Stimulated activated naive CD8-positive, alpha-beta T cell treated with anti-CD3 and anti-CD28 coated beads, Interleukin-15, Interleukin-2, amounts not matched to agents 100 ng/mL and 50 ng/mL, for 24 hours (primary cell): ENCODE data around the gene IL1RAPL1.
"Not testable (repeated sequence)": the region's sequence is repeated elsewhere in the genome, so short reads cannot be mapped to it uniquely, and the experiment has no call there.

Experiments
- H3K27ac Mint-ChIP-seq: one replicate; pipeline ENCODE4 v1.8.0; 2021; ENCODE audit warnings: mild to moderate bottlenecking, mixed read lengths
- H3K27me3 Mint-ChIP-seq: one replicate; pipeline ENCODE4 v1.8.0; 2021; ENCODE audit warnings: mixed read lengths
- H3K36me3 Mint-ChIP-seq: one replicate; pipeline ENCODE4 v1.8.0; 2021; ENCODE audit warnings: low read depth, mixed read lengths
- H3K4me1 Mint-ChIP-seq: one replicate; pipeline ENCODE4 v1.8.0; 2021; ENCODE audit warnings: low read depth, mixed read lengths
- H3K4me3 Mint-ChIP-seq: one replicate; pipeline ENCODE4 v1.8.0; 2021; ENCODE audit warnings: mild to moderate bottlenecking, mixed read lengths
- H3K9me3 Mint-ChIP-seq: one replicate; pipeline ENCODE4 v1.8.0; 2021; ENCODE audit warnings: mixed read lengths

The IL1RAPL1 gene

GRCh38 chrX:28787206-28787605 lies 200.0 kb downstream of the IL1RAPL1 start:
- Mint-ChIP-seq H3K36me3 (no peaks in the 10 kb centered on the region), H3K27ac (no peak overlapping the region), H3K4me1 (no peaks in the 10 kb centered on the region), H3K27me3 (no peaks in the 10 kb centered on the region), H3K4me3 (no peak overlapping the region), H3K9me3 (peaks cover 7% of the 10 kb centered on the region)

GRCh38 chrX:28800671-28801070 lies 213.4 kb downstream of the IL1RAPL1 start:
- H3K4me1 Mint-ChIP-seq, H3K27me3 Mint-ChIP-seq, H3K4me3 Mint-ChIP-seq, H3K27ac Mint-ChIP-seq, H3K36me3 Mint-ChIP-seq, H3K9me3 Mint-ChIP-seq: not testable (repeated sequence)

- no peaks in the 10 kb centered on the region for H3K27me3 Mint-ChIP-seq
- H3K36me3 Mint-ChIP-seq: no peaks in the 10 kb centered on the region
- no peaks in the 10 kb centered on the region for H3K9me3 Mint-ChIP-seq
- no peaks in the 10 kb centered on the region for H3K4me1 Mint-ChIP-seq
- no peak overlapping the region for H3K4me3 Mint-ChIP-seq
- no peak overlapping the region for H3K27ac Mint-ChIP-seq
These were observed 215.4 kb downstream of the IL1RAPL1 start for GRCh38 chrX:28802625-28803024.

- Mint-ChIP-seq H3K27ac (no peak overlapping the region), H3K9me3 (no peaks in the 10 kb centered on the region), H3K4me1 (no peaks in the 10 kb centered on the region), H3K27me3 (no peaks in the 10 kb centered on the region), H3K4me3 (no peak overlapping the region), H3K36me3 (no peaks in the 10 kb centered on the region)
These were observed 248.7 kb downstream of the IL1RAPL1 start for GRCh38 chrX:28835991-28836390.

GRCh38 chrX:28843817-28844216 lies 256.6 kb downstream of the IL1RAPL1 start:
- Mint-ChIP-seq H3K27me3 (no peaks in the 10 kb centered on the region), H3K4me1 (no peaks in the 10 kb centered on the region), H3K27ac (no peak overlapping the region), H3K9me3 (no peaks in the 10 kb centered on the region), H3K4me3 (no peak overlapping the region), H3K36me3 (no peaks in the 10 kb centered on the region)

- Mint-ChIP-seq H3K27ac (no peak overlapping the region), H3K27me3 (no peaks in the 10 kb centered on the region), H3K36me3 (no peaks in the 10 kb centered on the region), H3K4me1 (no peaks in the 10 kb centered on the region), H3K9me3 (no peaks in the 10 kb centered on the region), H3K4me3 (no peak overlapping the region)
These were observed 260.2 kb downstream of the IL1RAPL1 start for GRCh38 chrX:28847423-28847822.

- no peaks in the 10 kb centered on the region for H3K36me3 Mint-ChIP-seq
- no peaks in the 10 kb centered on the region for H3K4me1 Mint-ChIP-seq
- H3K4me3 Mint-ChIP-seq: no peak overlapping the region
- peaks cover under 1% of the 10 kb centered on the region for H3K9me3 Mint-ChIP-seq
- H3K27ac Mint-ChIP-seq: no peak overlapping the region
- no peaks in the 10 kb centered on the region for H3K27me3 Mint-ChIP-seq
These were observed 261.5 kb downstream of the IL1RAPL1 start for GRCh38 chrX:28848707-28849106.

DNA sequence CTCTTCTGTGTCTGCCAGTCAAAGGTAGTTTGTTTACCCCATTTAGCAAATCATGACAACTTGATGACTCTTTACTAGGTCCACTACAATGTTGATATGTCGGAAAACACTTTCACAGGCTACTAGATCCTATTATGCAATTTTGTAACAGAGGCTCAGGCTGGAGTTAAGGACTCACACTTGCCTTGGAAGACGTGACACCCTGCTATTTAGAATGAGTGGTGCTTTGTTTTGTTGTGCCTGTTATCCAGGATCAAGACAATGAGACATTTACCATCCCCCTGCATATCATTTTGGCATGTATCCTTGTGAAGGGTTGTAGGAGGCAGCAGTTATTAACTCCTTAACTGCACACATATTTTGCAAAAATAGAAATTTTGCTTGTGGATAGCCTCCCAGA lies 263.7 kb downstream of the IL1RAPL1 start:
- Mint-ChIP-seq H3K27ac (no peak overlapping the region), H3K27me3 (no peaks in the 10 kb centered on the region), H3K9me3 (peaks cover 10% of the 10 kb centered on the region), H3K4me1 (no peaks in the 10 kb centered on the region), H3K4me3 (no peak overlapping the region), H3K36me3 (no peaks in the 10 kb centered on the region)

DNA sequence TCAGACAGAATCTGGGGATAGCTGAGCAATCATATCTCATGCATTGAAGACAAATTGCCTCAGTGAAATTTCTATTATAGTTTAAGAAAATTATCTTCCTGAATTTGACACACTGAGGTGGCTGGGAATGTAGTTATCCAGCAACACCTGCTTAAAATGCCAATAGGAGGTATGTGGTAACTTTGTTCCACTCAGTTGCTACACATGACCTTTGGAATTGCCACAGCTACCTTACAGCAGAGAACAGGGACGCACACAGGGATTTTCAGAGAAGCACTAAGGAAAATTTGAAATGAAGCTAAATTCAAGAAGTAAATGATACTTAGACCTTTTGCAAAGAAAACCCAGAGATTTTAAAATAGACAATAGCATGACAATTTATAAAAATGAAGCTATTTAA lies 264.6 kb downstream of the IL1RAPL1 start:
- Mint-ChIP-seq H3K27me3 (no peaks in the 10 kb centered on the region), H3K27ac (no peak overlapping the region), H3K4me3 (no peak overlapping the region), H3K36me3 (no peaks in the 10 kb centered on the region), H3K9me3 (peaks cover 10% of the 10 kb centered on the region), H3K4me1 (no peaks in the 10 kb centered on the region)

DNA sequence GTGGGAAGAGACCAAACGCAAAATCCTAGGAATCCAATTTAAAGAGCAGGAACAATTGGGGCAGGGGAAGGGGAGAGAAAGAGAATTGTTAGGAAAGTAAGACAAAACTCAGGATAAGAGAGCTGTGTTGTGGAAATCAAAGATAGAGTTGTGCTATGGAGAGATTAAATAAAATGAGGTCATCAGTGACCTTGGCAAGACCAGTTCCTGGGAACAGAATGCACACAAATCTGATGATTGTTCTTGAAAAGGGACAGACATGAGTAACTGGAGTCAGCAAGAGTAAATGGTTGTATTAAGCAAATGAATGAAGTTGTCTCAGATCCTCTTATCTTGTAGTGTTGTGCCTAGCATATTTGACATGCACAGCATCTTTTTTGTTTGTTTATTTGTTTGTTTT lies 267.4 kb downstream of the IL1RAPL1 start:
- H3K9me3 Mint-ChIP-seq: peaks cover 10% of the 10 kb centered on the region
- H3K4me1 Mint-ChIP-seq: no peaks in the 10 kb centered on the region
- H3K36me3 Mint-ChIP-seq: no peaks in the 10 kb centered on the region
- H3K27ac Mint-ChIP-seq: no peak overlapping the region
- no peak overlapping the region for H3K4me3 Mint-ChIP-seq
- H3K27me3 Mint-ChIP-seq: no peaks in the 10 kb centered on the region

GRCh38 chrX:28876408-28876807 lies 289.2 kb downstream of the IL1RAPL1 start:
- H3K27ac Mint-ChIP-seq: no peak overlapping the region
- H3K4me1 Mint-ChIP-seq: no peaks in the 10 kb centered on the region
- H3K4me3 Mint-ChIP-seq: no peak overlapping the region
- no peaks in the 10 kb centered on the region for H3K9me3 Mint-ChIP-seq
- no peaks in the 10 kb centered on the region for H3K36me3 Mint-ChIP-seq
- no peaks in the 10 kb centered on the region for H3K27me3 Mint-ChIP-seq

- H3K36me3 Mint-ChIP-seq: no peaks in the 10 kb centered on the region
- H3K27ac Mint-ChIP-seq: no peak overlapping the region
- no peaks in the 10 kb centered on the region for H3K9me3 Mint-ChIP-seq
- H3K4me1 Mint-ChIP-seq: no peaks in the 10 kb centered on the region
- H3K27me3 Mint-ChIP-seq: no peaks in the 10 kb centered on the region
- H3K4me3 Mint-ChIP-seq: no peak overlapping the region
These were observed 289.7 kb downstream of the IL1RAPL1 start for GRCh38 chrX:28876901-28877300.

- H3K27ac Mint-ChIP-seq: no peak overlapping the region
- H3K9me3 Mint-ChIP-seq: no peaks in the 10 kb centered on the region
- H3K27me3 Mint-ChIP-seq: no peaks in the 10 kb centered on the region
- no peaks in the 10 kb centered on the region for H3K36me3 Mint-ChIP-seq
- H3K4me3 Mint-ChIP-seq: no peak overlapping the region
- no peaks in the 10 kb centered on the region for H3K4me1 Mint-ChIP-seq
These were observed 292.9 kb downstream of the IL1RAPL1 start for GRCh38 chrX:28880136-28880535.

- H3K9me3 Mint-ChIP-seq: no peaks in the 10 kb centered on the region
- no peaks in the 10 kb centered on the region for H3K27me3 Mint-ChIP-seq
- H3K27ac Mint-ChIP-seq: no peak overlapping the region
- no peaks in the 10 kb centered on the region for H3K4me1 Mint-ChIP-seq
- no peak overlapping the region for H3K4me3 Mint-ChIP-seq
- H3K36me3 Mint-ChIP-seq: no peaks in the 10 kb centered on the region
These were observed 297.6 kb downstream of the IL1RAPL1 start for GRCh38 chrX:28884823-28885222.

DNA sequence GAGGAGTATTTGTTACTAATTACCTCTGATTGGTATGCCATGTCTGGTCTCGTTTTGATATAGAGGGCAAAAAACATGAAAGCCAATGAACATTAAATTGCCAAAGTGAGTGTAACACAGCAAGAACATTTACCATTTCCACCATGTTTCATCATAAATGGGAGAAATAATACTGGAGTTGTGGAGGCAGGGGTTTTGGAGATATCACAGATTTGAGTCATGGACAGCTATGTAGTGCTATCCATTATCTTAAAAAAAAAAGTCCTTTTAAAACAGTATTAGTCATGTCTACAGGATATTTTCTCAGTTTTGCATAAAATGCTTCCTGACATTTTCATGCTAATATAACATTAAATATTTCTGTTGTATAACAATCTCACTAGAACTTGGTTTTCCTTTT lies 301.2 kb downstream of the IL1RAPL1 start:
- Mint-ChIP-seq H3K9me3 (no peaks in the 10 kb centered on the region), H3K4me3 (no peak overlapping the region)

DNA sequence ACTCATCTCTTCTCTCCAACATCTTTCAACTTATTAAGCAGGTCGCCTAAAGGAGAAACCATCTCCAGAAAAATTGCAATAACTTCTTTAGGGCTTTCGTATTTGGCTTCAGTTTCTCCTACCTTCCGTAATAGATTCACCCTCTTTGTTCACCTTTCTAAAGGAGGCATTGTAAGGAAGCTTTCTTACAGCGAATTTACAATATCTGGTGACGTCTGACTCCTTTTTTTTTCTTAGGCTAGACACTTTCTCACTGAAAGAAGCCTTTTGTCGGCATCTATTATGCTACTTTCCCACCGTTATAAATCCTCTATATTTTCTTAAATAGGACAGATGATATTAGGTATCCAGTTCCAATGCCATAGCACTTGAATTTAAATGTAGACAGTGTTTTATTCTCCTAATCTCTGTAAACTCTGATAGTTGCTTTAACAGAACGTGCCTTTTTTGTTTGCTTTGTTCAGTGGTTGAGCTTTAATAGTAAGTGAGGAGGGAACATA lies 302.4 kb downstream of the IL1RAPL1 start:
- Mint-ChIP-seq H3K9me3 (no peaks in the 10 kb centered on the region), H3K36me3 (no peaks in the 10 kb centered on the region), H3K27me3 (no peaks in the 10 kb centered on the region), H3K4me1 (no peaks in the 10 kb centered on the region), H3K4me3 (no peak overlapping the region), H3K27ac (no peak overlapping the region)

More for the DNA sequence above, 301.2 kb downstream of the IL1RAPL1 start:
- no peaks in the 10 kb centered on the region for H3K4me1 Mint-ChIP-seq
- H3K36me3 Mint-ChIP-seq: no peaks in the 10 kb centered on the region
- H3K27ac Mint-ChIP-seq: no peak overlapping the region
- H3K27me3 Mint-ChIP-seq: no peaks in the 10 kb centered on the region
